GM21381 (cell line): ENCODE data around the gene IL6ST.

ENCODE experiments used
- ATAC-seq: cut with Tn5 transposase; IDR thresholded peaks from one replicate; pipeline ENCODE4 v1.9.1; 2021; ENCODE audit warnings: mild to moderate bottlenecking, moderate library complexity; ENCODE audit not compliant: unreplicated experiment

The IL6ST gene

GRCh38 chr5:55923865-55924500 lies 70.8 kb downstream of the IL6ST start:
- ATAC-seq, result no peak

GRCh38 chr5:55923177-55923771 lies 71.5 kb downstream of the IL6ST start:
- no peak for ATAC-seq

- no peak for ATAC-seq
Measured at GRCh38 chr5:55921617-55922016, 73.1 kb downstream of the IL6ST start.

- ATAC-seq, result no peak
Measured at GRCh38 chr5:55920784-55921183, 74.0 kb downstream of the IL6ST start.

- no peak for ATAC-seq
Measured at GRCh38 chr5:55919625-55920024, 75.1 kb downstream of the IL6ST start.

GRCh38 chr5:55918087-55919035 lies 76.4 kb downstream of the IL6ST start:
- no peak for ATAC-seq

- no peak for ATAC-seq
Measured at GRCh38 chr5:55917402-55918086, 77.2 kb downstream of the IL6ST start.

- no peak for ATAC-seq
Measured at GRCh38 chr5:55916986-55917385, 77.8 kb downstream of the IL6ST start.

- ATAC-seq, result no peak
Measured at GRCh38 chr5:55915783-55916182, 79.0 kb downstream of the IL6ST start.

GRCh38 chr5:55914971-55915370 lies 79.8 kb downstream of the IL6ST start:
- no peak for ATAC-seq

GRCh38 chr5:55913466-55914413 lies 81.0 kb downstream of the IL6ST start:
- ATAC-seq, result peak; percentile 85

- no peak for ATAC-seq
Measured at GRCh38 chr5:55911784-55912653, 82.7 kb downstream of the IL6ST start.

GRCh38 chr5:55908804-55909203 lies 86.0 kb downstream of the IL6ST start:
- ATAC-seq, result no peak

GRCh38 chr5:55907927-55908326 lies 86.8 kb downstream of the IL6ST start:
- ATAC-seq, result no peak

- ATAC-seq, result no peak
Measured at GRCh38 chr5:55905251-55905650, 89.5 kb downstream of the IL6ST start.

- no peak for ATAC-seq
Measured at GRCh38 chr5:55904152-55904551, 90.6 kb downstream of the IL6ST start.

- peak; percentile 87 for ATAC-seq
Measured at GRCh38 chr5:55903121-55903701, 91.6 kb downstream of the IL6ST start.

- ATAC-seq, result no peak
Measured at GRCh38 chr5:55902696-55903095, 92.1 kb downstream of the IL6ST start.

- ATAC-seq, result no peak
Measured at GRCh38 chr5:55900776-55901175, 94.0 kb downstream of the IL6ST start.
